NCI-H2107 (cell line): Measurements from ENCODE around the gene CDV3.

Experiments used
- DNase-seq: peaks from one replicate; lab custom pipeline; 2025; lab: John Stamatoyannopoulos, UW

Gene CDV3

GRCh38 chr3:133568294-133569014 lies 5.0 kb upstream of the CDV3 start:
- no peak for DNase-seq

- no peak for DNase-seq
Observed at GRCh38 chr3:133570139-133570936, 3.1 kb upstream of the CDV3 start.

GRCh38 chr3:133570937-133571320 lies 2.6 kb upstream of the CDV3 start:
- no peak for DNase-seq

- DNase-seq, result no peak
Observed at GRCh38 chr3:133572158-133573053, 1.1 kb upstream of the CDV3 start.

GRCh38 chr3:133573054-133573628 lies 345 bp upstream of the CDV3 start:
- DNase-seq, result no peak

- DNase-seq, result no peak
Observed at GRCh38 chr3:133574260-133574881, 885 bp downstream of the CDV3 start.

GRCh38 chr3:133575086-133575485 lies 1.6 kb downstream of the CDV3 start:
- no peak for DNase-seq

GRCh38 chr3:133576169-133576568 lies 2.7 kb downstream of the CDV3 start:
- DNase-seq, result no peak

- DNase-seq, result no peak
Observed at GRCh38 chr3:133578548-133579191, 5.2 kb downstream of the CDV3 start.

GRCh38 chr3:133583396-133583795 lies 9.9 kb downstream of the CDV3 start:
- no peak for DNase-seq

- DNase-seq, result no peak
Observed at GRCh38 chr3:133588035-133588434, 14.5 kb downstream of the CDV3 start.

GRCh38 chr3:133588784-133589465 lies 15.4 kb downstream of the CDV3 start:
- DNase-seq, result no peak

GRCh38 chr3:133589503-133589902 lies 16.0 kb downstream of the CDV3 start:
- no peak for DNase-seq

GRCh38 chr3:133591271-133591742 lies 17.8 kb downstream of the CDV3 start:
- no peak for DNase-seq

- no peak for DNase-seq
Observed at GRCh38 chr3:133592843-133593242, 19.4 kb downstream of the CDV3 start.

GRCh38 chr3:133593243-133593642 lies 19.8 kb downstream of the CDV3 start:
- DNase-seq, result no peak

GRCh38 chr3:133595341-133595740 lies 21.9 kb downstream of the CDV3 start:
- no peak for DNase-seq

GRCh38 chr3:133598405-133598804 lies 24.9 kb downstream of the CDV3 start:
- DNase-seq, result no peak

- DNase-seq, result no peak
Observed at GRCh38 chr3:133599280-133599679, 25.8 kb downstream of the CDV3 start.

- no peak for DNase-seq
Observed at GRCh38 chr3:133600572-133601081, 27.1 kb downstream of the CDV3 start.
